ENCODE measurements around the gene SH3D19.
"Not testable (repeated sequence)": the region's sequence is repeated elsewhere in the genome, so short reads cannot be mapped to it uniquely, and the experiment has no call there.

The SH3D19 gene

GRCh38 chr4:151097759-151098158 lies 227.6 kb downstream of the SH3D19 start:
- Histone ChIP-seq H3K27me3 (ENCODE audit: control insufficient read depth, insufficient read depth, low read length, poor library complexity, severe bottlenecking) (no peaks in the 10 kb centered on the region), H3K36me3 (ENCODE audit: control insufficient read depth, insufficient read depth, low read length) (peaks cover 17% of the 10 kb centered on the region), H3K4me1 (ENCODE audit: control insufficient read depth, insufficient read depth, low read length) (peaks cover 5% of the 10 kb centered on the region), H3K27ac (ENCODE audit: insufficient read depth, low read depth, low read length, poor library complexity, severe bottlenecking) (no peak overlapping the region), H3K4me3 (ENCODE audit: insufficient read depth, low read depth, low read length) (no peak overlapping the region), H3K9me3 (ENCODE audit: control insufficient read depth, low read length) (no peaks in the 10 kb centered on the region)
- WGBS, 2 experiments, result 81 to 89% methylated on average over 3 of the region's 3 CpGs

GRCh38 chr4:151095142-151095541 lies 230.3 kb downstream of the SH3D19 start:
- Histone ChIP-seq H3K27me3 (ENCODE audit: control insufficient read depth, insufficient read depth, low read length, poor library complexity, severe bottlenecking) (no peaks in the 10 kb centered on the region), H3K4me1 (ENCODE audit: control insufficient read depth, insufficient read depth, low read length) (no peaks in the 10 kb centered on the region), H3K27ac (ENCODE audit: insufficient read depth, low read depth, low read length, poor library complexity, severe bottlenecking) (no peak overlapping the region), H3K4me3 (ENCODE audit: insufficient read depth, low read depth, low read length) (no peak overlapping the region), H3K36me3 (ENCODE audit: control insufficient read depth, insufficient read depth, low read length) (no peaks in the 10 kb centered on the region), H3K9me3 (ENCODE audit: control insufficient read depth, low read length) (no peaks in the 10 kb centered on the region)
- 91 to 100% methylated on average over 2 to 3 of the region's 3 CpGs for WGBS, 2 experiments

DNA sequence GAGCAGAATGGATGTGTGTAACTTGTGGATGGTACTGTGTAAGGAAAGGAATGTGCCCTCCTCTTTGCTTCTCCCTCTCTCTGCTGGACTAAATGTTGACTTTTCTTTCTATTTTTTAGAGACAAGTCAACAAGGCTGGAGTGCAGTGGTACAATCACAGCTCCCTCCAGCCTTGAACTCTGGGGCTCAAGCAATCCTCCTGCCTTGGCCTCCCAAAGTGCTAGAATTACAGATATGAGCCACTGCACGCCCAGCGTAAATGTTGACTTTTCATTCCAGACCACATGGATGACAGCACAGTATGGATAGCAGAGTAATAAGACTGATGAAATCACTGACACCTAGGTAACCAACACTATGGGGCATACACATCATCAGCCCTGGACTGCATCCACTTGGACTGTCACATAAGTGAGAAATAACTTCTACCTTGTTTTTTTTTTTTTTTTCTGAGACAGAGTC lies 231.1 kb downstream of the SH3D19 start:
- Histone ChIP-seq H3K27ac (ENCODE audit: insufficient read depth, low read depth, low read length, poor library complexity, severe bottlenecking) (no peak overlapping the region), H3K4me3 (ENCODE audit: insufficient read depth, low read depth, low read length) (no peak overlapping the region), H3K9me3 (ENCODE audit: control insufficient read depth, low read length) (no peaks in the 10 kb centered on the region), H3K27me3 (ENCODE audit: control insufficient read depth, insufficient read depth, low read length, poor library complexity, severe bottlenecking) (no peaks in the 10 kb centered on the region), H3K4me1 (ENCODE audit: control insufficient read depth, insufficient read depth, low read length) (no peaks in the 10 kb centered on the region), H3K36me3 (ENCODE audit: control insufficient read depth, insufficient read depth, low read length) (no peaks in the 10 kb centered on the region)
- WGBS, 2 experiments, result 86 to 93% methylated on average over 2 of the region's 2 CpGs

DNA sequence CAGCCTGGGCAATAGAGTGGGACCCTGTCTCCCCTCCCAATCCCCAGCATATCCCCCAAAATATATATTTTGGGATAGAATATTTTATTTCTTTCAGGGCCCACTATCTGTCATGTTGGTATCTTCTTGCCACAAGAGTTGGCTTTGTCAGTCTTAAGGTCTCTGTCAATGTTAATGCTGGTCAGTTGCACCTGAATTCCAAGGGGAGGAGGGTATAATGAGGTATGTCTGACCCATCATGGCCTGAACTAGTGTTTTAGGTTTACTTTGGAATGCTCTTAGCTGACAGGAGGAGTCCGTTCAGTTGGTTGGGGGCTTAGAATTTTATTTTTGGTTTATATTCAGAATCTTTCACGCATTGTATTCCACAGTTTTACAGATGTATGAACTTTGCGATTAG lies 232.2 kb downstream of the SH3D19 start:
- Histone ChIP-seq H3K4me3 (ENCODE audit: insufficient read depth, low read depth, low read length) (no peak overlapping the region), H3K4me1 (ENCODE audit: control insufficient read depth, insufficient read depth, low read length) (no peaks in the 10 kb centered on the region), H3K36me3 (ENCODE audit: control insufficient read depth, insufficient read depth, low read length) (no peaks in the 10 kb centered on the region), H3K9me3 (ENCODE audit: control insufficient read depth, low read length) (no peaks in the 10 kb centered on the region), H3K27ac (ENCODE audit: insufficient read depth, low read depth, low read length, poor library complexity, severe bottlenecking) (no peak overlapping the region), H3K27me3 (ENCODE audit: control insufficient read depth, insufficient read depth, low read length, poor library complexity, severe bottlenecking) (no peaks in the 10 kb centered on the region)
- 64 to 67% methylated on average over 3 of the region's 3 CpGs for WGBS, 2 experiments

DNA sequence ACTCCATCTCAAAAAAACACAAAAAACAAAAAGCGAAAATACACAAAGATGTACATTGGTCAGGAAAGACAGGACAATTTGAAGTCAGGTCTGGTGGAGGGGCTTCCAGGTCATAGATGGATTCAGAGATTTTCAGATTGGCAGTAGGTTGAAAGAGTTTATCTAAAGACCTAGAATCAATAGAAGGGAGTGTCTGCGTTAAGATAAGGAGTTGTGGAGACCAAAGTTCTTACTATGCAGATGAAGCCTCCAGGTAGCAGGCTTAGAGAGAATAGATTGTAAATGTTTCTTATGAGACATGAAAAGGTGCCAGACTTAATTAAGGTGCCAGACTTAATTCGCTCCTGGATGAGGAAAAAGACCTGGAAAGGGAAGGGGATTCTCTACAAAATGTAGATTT lies 232.9 kb downstream of the SH3D19 start:
- Histone ChIP-seq H3K27ac (ENCODE audit: insufficient read depth, low read depth, low read length, poor library complexity, severe bottlenecking) (no peak overlapping the region), H3K36me3 (ENCODE audit: control insufficient read depth, insufficient read depth, low read length) (no peaks in the 10 kb centered on the region), H3K4me3 (ENCODE audit: insufficient read depth, low read depth, low read length) (no peak overlapping the region), H3K4me1 (ENCODE audit: control insufficient read depth, insufficient read depth, low read length) (no peaks in the 10 kb centered on the region), H3K27me3 (ENCODE audit: control insufficient read depth, insufficient read depth, low read length, poor library complexity, severe bottlenecking) (no peaks in the 10 kb centered on the region), H3K9me3 (ENCODE audit: control insufficient read depth, low read length) (no peaks in the 10 kb centered on the region)
- 92 to 93% methylated on average over 3 of the region's 3 CpGs for WGBS, 2 experiments

- Histone ChIP-seq H3K9me3 (ENCODE audit: control insufficient read depth, low read length) (no peaks in the 10 kb centered on the region), H3K27me3 (ENCODE audit: control insufficient read depth, insufficient read depth, low read length, poor library complexity, severe bottlenecking) (no peaks in the 10 kb centered on the region), H3K36me3 (ENCODE audit: control insufficient read depth, insufficient read depth, low read length) (no peaks in the 10 kb centered on the region), H3K4me3 (ENCODE audit: insufficient read depth, low read depth, low read length) (no peak overlapping the region), H3K27ac (ENCODE audit: insufficient read depth, low read depth, low read length, poor library complexity, severe bottlenecking) (no peak overlapping the region), H3K4me1 (ENCODE audit: control insufficient read depth, insufficient read depth, low read length) (no peaks in the 10 kb centered on the region)
- 80 to 96% methylated on average over 2 of the region's 2 CpGs for WGBS, 2 experiments
Measured at GRCh38 chr4:151091047-151091446, 234.4 kb downstream of the SH3D19 start.

DNA sequence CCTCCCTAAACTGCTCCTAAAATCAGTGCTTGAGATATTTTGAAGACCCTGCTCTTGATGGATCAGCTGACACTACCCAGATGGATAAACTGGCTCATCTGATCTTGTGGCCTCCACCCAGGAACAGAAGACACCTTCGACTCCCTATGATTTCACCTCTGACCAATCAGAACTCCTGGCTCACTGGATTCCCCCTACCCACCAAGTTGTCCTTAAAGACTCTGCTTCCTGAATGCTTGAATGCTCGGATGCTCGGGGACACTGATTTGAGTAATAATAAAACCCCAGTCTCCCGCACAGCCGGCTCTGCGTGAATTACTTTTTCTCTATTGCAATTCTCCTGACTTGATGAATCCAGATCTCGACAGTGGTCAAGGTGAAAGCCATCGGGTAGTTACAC lies 237.9 kb downstream of the SH3D19 start:
- Histone ChIP-seq H3K4me3 (ENCODE audit: insufficient read depth, low read depth, low read length) (no peak overlapping the region), H3K27ac (ENCODE audit: insufficient read depth, low read depth, low read length, poor library complexity, severe bottlenecking) (no peak overlapping the region), H3K36me3 (ENCODE audit: control insufficient read depth, insufficient read depth, low read length) (no peaks in the 10 kb centered on the region), H3K27me3 (ENCODE audit: control insufficient read depth, insufficient read depth, low read length, poor library complexity, severe bottlenecking) (no peaks in the 10 kb centered on the region), H3K4me1 (ENCODE audit: control insufficient read depth, insufficient read depth, low read length) (no peaks in the 10 kb centered on the region), H3K9me3 (ENCODE audit: control insufficient read depth, low read length) (no peaks in the 10 kb centered on the region)
- 80 to 84% methylated on average over 8 of the region's 8 CpGs for WGBS, 2 experiments

GRCh38 chr4:151077978-151078377 lies 247.4 kb downstream of the SH3D19 start:
- not testable (repeated sequence) for H3K9me3 ChIP-seq (ENCODE audit: control insufficient read depth, low read length); H3K4me3 ChIP-seq (ENCODE audit: insufficient read depth, low read depth, low read length); H3K4me1 ChIP-seq (ENCODE audit: control insufficient read depth, insufficient read depth, low read length); H3K36me3 ChIP-seq (ENCODE audit: control insufficient read depth, insufficient read depth, low read length); H3K27ac ChIP-seq (ENCODE audit: insufficient read depth, low read depth, low read length, poor library complexity, severe bottlenecking); H3K27me3 ChIP-seq (ENCODE audit: control insufficient read depth, insufficient read depth, low read length, poor library complexity, severe bottlenecking)
- WGBS, 2 experiments, result 89 to 90% methylated on average over 2 of the region's 2 CpGs

GRCh38 chr4:151074416-151074916 lies 250.9 kb downstream of the SH3D19 start:
- H3K36me3 ChIP-seq (ENCODE audit: control insufficient read depth, insufficient read depth, low read length), result no peaks in the 10 kb centered on the region
- no peaks in the 10 kb centered on the region for H3K4me1 ChIP-seq (ENCODE audit: control insufficient read depth, insufficient read depth, low read length)
- H3K27me3 ChIP-seq (ENCODE audit: control insufficient read depth, insufficient read depth, low read length, poor library complexity, severe bottlenecking), result no peaks in the 10 kb centered on the region
- no peaks in the 10 kb centered on the region for H3K9me3 ChIP-seq (ENCODE audit: control insufficient read depth, low read length)
- H3K4me3 ChIP-seq (ENCODE audit: insufficient read depth, low read depth, low read length), result no peak overlapping the region
- H3K27ac ChIP-seq (ENCODE audit: insufficient read depth, low read depth, low read length, poor library complexity, severe bottlenecking), result no peak overlapping the region

All from ectodermal cell (in vitro differentiated cells).